DND-41 (cell line): ENCODE results near the gene PRKAG2.

Experiments used
- ATAC-seq: fragments of 200-7000 bp; cut with Tn5 transposase; 3 replicates; pipeline ENCODE4 v1.9.1; 2021; ENCODE audit warnings: low read depth; ENCODE audit not compliant: insufficient read depth
- DNase-seq: peaks from one replicate; pipeline ENCODE4 v3.0.0-alpha.2; 2020
- H2AFZ ChIP-seq: 2 replicates; pipeline ENCODE4 v1.6.0; 2012; ENCODE audit warnings: low read depth, low read length
- H3K27ac ChIP-seq: 2 replicates; pipeline ENCODE4 v1.5.1; 2012; ENCODE audit warnings: low read length, inconsistent platforms
- H3K27me3 ChIP-seq: fragments of 200-600 bp; sonication (generic); 2 replicates; pipeline ENCODE4 v1.6.0; 2012; ENCODE audit warnings: low read length, mild to moderate bottlenecking, inconsistent platforms; ENCODE audit not compliant: insufficient read depth, poor library complexity
- H3K36me3 ChIP-seq: 2 replicates; pipeline ENCODE4 v1.5.1; 2012; ENCODE audit warnings: low read length, inconsistent platforms; ENCODE audit not compliant: insufficient read depth
- H3K4me1 ChIP-seq: 2 replicates; pipeline ENCODE4 v1.5.1; 2012; ENCODE audit warnings: mild to moderate bottlenecking, low read length; ENCODE audit not compliant: insufficient read depth
- H3K4me2 ChIP-seq: 2 replicates; pipeline ENCODE4 v1.6.0; 2012; ENCODE audit warnings: mild to moderate bottlenecking, moderate library complexity, low read length, inconsistent platforms; ENCODE audit not compliant: insufficient read depth
- H3K4me3 ChIP-seq, 2 experiments: fragments of 200-600 bp in 1 of 2; shearing (Covaris generic) in 1 of 2; 2 replicates each; pipeline ENCODE4 v1.5.1; 2012 to 2016; ENCODE audit warnings: inconsistent platforms in 2 of 2, low read length in 2 of 2, mild to moderate bottlenecking in 2 of 2, low read depth in 1 of 2, moderate library complexity in 1 of 2
- H3K79me2 ChIP-seq: 2 replicates; pipeline ENCODE4 v1.6.0; 2012; ENCODE audit warnings: low read length, inconsistent platforms; ENCODE audit not compliant: insufficient read depth
- H3K9ac ChIP-seq: 2 replicates; pipeline ENCODE4 v1.6.0; 2012; ENCODE audit warnings: low read depth, mild to moderate bottlenecking, inconsistent platforms, low read length, moderate library complexity
- H3K9me3 ChIP-seq: 2 replicates; pipeline ENCODE4 v1.5.1; 2012; ENCODE audit warnings: low read length, moderate library complexity, mild to moderate bottlenecking, inconsistent platforms; ENCODE audit not compliant: insufficient read depth, severe bottlenecking
- H4K20me1 ChIP-seq: 2 replicates; pipeline ENCODE4 v1.6.0; 2012; ENCODE audit warnings: low read length; ENCODE audit not compliant: insufficient read depth
- EZH2 ChIP-seq: IDR thresholded peaks from 3 replicates; pipeline ENCODE4 v1.6.1; 2012; ENCODE audit warnings: borderline replicate concordance, low read depth, mild to moderate bottlenecking, moderate library complexity, low read length, inconsistent platforms; ENCODE audit not compliant: severe bottlenecking
- TF ChIP-seq, protein P1 (sequence below): IDR thresholded peaks from 2 replicates; pipeline ENCODE4 v1.5.1; 2012; ENCODE audit warnings: borderline replicate concordance, low read length, moderate library complexity, mild to moderate bottlenecking; ENCODE audit not compliant: poor library complexity, severe bottlenecking; ENCODE audit errors: extremely low read depth

PRKAG2 gene

DNA sequence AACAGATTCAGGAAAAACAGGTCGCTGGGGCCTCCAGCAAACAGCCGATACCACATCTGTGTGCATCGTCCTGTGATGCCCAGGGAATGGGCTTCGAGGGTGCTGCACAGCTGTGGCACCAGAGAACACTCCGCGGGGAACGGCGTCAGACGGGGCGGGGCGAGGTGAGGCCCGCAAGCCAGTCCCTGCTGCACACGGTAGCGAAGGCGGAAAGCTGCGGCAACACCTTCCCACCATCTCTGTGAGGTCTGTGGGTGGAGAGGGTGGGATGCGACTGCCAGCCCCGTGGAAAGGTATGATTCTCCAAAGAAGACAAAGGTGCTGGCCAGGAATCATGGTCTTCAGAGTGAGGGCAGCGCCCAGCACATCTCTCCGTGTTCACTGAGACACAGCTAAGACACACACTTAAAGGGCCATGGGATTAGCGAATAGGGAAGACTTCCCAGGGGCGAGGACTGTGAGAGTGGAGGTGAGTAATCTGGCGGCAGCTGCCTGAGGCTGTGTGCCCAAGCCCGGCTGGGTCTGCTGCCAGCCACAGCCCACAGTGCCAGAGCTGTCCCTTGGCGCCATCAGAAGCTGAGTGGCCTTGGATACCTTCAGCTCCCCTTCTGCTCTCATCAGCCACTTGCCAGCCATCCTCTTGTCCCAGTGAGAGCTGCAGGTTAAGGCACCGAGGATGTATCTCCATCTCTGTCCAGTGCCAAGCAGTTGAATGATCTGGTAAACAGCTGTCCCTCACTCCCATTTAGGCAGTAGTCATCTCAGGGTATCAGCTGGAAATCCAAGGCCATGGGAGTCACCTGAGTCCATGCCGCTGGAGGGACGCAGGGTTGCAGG is 17.6 kb downstream of the PRKAG2 start:
- Histone ChIP-seq H2AFZ (no peak overlapping the region), H3K4me2 (no peak overlapping the region), H3K36me3 (no peaks in the 10 kb centered on the region), H3K79me2 (no peaks in the 10 kb centered on the region), H3K27ac (no peak overlapping the region), H3K27me3 (peaks cover 3% of the 10 kb centered on the region), H3K9me3 (no peaks in the 10 kb centered on the region), H3K4me3 (no peak overlapping the region), H3K4me1 (no peaks in the 10 kb centered on the region), H3K9ac (no peak overlapping the region), H4K20me1 (no peaks in the 10 kb centered on the region; the same call in 1 of the 2 replicates)
- no peak for DNase-seq
- TF ChIP-seq, protein P1, sequence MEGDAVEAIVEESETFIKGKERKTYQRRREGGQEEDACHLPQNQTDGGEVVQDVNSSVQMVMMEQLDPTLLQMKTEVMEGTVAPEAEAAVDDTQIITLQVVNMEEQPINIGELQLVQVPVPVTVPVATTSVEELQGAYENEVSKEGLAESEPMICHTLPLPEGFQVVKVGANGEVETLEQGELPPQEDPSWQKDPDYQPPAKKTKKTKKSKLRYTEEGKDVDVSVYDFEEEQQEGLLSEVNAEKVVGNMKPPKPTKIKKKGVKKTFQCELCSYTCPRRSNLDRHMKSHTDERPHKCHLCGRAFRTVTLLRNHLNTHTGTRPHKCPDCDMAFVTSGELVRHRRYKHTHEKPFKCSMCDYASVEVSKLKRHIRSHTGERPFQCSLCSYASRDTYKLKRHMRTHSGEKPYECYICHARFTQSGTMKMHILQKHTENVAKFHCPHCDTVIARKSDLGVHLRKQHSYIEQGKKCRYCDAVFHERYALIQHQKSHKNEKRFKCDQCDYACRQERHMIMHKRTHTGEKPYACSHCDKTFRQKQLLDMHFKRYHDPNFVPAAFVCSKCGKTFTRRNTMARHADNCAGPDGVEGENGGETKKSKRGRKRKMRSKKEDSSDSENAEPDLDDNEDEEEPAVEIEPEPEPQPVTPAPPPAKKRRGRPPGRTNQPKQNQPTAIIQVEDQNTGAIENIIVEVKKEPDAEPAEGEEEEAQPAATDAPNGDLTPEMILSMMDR, result no peak
- TF ChIP-seq EZH2, result no peak
- ATAC-seq, result no peak

DNA sequence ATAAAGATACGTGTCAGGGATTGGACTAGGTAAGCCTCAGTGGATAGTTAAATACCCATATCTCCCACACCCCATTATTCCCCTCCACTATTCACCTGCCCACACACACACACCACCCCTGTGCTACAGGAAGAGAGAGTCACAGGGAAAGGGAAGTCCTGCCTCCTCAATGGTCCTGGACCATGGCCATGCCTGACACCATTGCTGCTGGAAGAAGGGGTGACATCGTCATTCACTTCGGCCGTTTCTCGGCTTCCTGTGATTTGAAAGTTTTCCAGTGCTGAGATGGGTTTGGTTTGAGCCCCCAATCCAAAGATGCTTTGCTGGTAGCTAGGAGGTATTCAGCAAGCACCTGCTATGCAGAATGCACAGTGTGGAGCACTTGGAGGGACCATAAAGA is 18.5 kb downstream of the PRKAG2 start:
- H3K27ac ChIP-seq, result no peak overlapping the region
- no peaks in the 10 kb centered on the region for H3K4me1 ChIP-seq
- H3K4me3 ChIP-seq, result no peak overlapping the region
- H3K27me3 ChIP-seq, result peaks cover 5% of the 10 kb centered on the region
- no peaks in the 10 kb centered on the region for H3K9me3 ChIP-seq
- H3K36me3 ChIP-seq, result no peaks in the 10 kb centered on the region
- TF ChIP-seq, protein P1, result no peak
- no peak for TF ChIP-seq EZH2
- no peaks in the 10 kb centered on the region for H3K79me2 ChIP-seq
- H2AFZ ChIP-seq, result no peak overlapping the region
- H3K9ac ChIP-seq, result no peak overlapping the region
- ATAC-seq (no peak), DNase-seq (no peak)
- H4K20me1 ChIP-seq, result no peaks in the 10 kb centered on the region; the same call in 1 of the 2 replicates
- no peak overlapping the region for H3K4me2 ChIP-seq

DNA sequence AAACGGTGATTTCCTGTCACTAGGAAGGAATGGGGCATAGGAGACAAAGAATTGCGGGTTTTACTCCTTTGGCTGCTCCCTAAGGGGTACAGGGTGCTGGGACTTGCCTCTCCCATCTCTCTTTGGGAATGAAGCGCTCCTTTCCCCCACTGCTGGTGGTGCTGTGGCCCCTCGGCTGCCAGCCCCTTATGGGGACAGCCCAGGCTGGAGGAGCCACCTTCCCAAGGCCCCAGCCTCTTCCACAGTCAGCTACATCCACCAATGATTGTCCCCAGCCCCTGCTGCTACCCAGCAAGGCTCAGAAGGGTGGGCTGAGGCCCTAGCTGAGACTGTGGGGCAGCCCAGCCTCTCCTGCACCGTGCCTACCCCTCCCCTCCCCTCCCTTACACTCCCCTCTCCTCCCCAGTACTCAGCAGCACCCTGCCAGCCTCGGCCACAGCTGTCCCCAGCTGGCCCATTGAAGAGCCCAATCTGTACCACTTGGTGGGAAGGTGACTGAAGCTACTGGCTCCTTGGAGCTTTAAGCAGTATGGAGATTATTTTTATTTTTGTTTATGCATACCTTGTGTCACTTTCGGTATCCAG is 19.0 kb downstream of the PRKAG2 start:
- Histone ChIP-seq H3K27me3 (peaks cover 5% of the 10 kb centered on the region), H3K27ac (no peak overlapping the region), H3K4me1 (no peaks in the 10 kb centered on the region), H3K9ac (no peak overlapping the region), H4K20me1 (no peaks in the 10 kb centered on the region; the same call in 1 of the 2 replicates), H3K4me3 (no peak overlapping the region), H2AFZ (no peak overlapping the region), H3K9me3 (no peaks in the 10 kb centered on the region), H3K79me2 (no peaks in the 10 kb centered on the region), H3K36me3 (no peaks in the 10 kb centered on the region), H3K4me2 (no peak overlapping the region)
- DNase-seq (no peak), ATAC-seq (no peak)
- TF ChIP-seq EZH2, result no peak
- TF ChIP-seq, protein P1, result no peak
